ENCODE results near the gene ZNF221. TPM values are rescaled to one million over a fixed set of nuclear protein-coding genes. Genes with fewer than 3 reads are reported as not detected.

ZNF221 gene
- total and polyA plus RNA-seq, 9 of the 15 experiments (the other 6 are each of a cell fraction or from before 2014, with no cell fraction given), result 0.32 to 1.4 (median 0.45) TPM

- Histone ChIP-seq H3K9me1 (ENCODE audit: control insufficient read depth, insufficient read depth, low read length) (no peaks in the 10 kb centered on the region), H2AFZ (ENCODE audit: low read depth, low read length) (no peak overlapping the region), H3K27me3 (ENCODE audit: control insufficient read depth in 2 of 2, insufficient read depth in 2 of 2, low read length in 2 of 2) (no peaks in the 10 kb centered on the region), H4K20me1 (replicated peaks; ENCODE audit: control insufficient read depth, insufficient read depth, low read length) (no peaks in the 10 kb centered on the region), H3K79me2 (ENCODE audit: control insufficient read depth, insufficient read depth, low read length) (peaks cover 7% of the 10 kb centered on the region; the same call in 1 of the 3 replicates), H3K4me2 (ENCODE audit: insufficient read depth, low read length) (no peak overlapping the region), H3K36me3 (ENCODE audit: control insufficient read depth, insufficient read depth, low read length) (peaks cover 17% of the 10 kb centered on the region; the same call in 2 of the 3 replicates), H3K9ac (ENCODE audit: insufficient read depth in 1 of 2, low read depth in 2 of 2, low read length in 2 of 2) (no peak overlapping the region), H3K4me1 (replicated peaks in 1 of 2; ENCODE audit: control insufficient read depth in 2 of 2, insufficient read depth in 2 of 2, low read length in 2 of 2) (peaks cover 0 to 4% of the 10 kb centered on the region in 2 experiments; a peak in 2 of 5 replicates), H3K9me3 (replicated peaks; ENCODE audit: control insufficient read depth, insufficient read depth, low read depth, low read length) (peaks cover 4% of the 10 kb centered on the region), H3K4me3 (no peak overlapping the region), H3K27ac (ENCODE audit: extremely low read depth, low read depth, low read length) (no peak overlapping the region)
- ChIA-PET POLR2A (no interaction called here), CTCF (ENCODE audit: low intra/inter-chr PET ratio) (no interaction called here)
- in situ Hi-C loops (cut with MboI) (no loop called here), intact Hi-C loops (cut with micrococcal nuclease) (loop anchor here (10.0 kb wide), 1 partner anchor 109 kb away; the partner anchor contains the start of gene ZNF225)
- ATAC-seq (no peak), DNase-seq (ENCODE audit: extremely low read depth in 1 of 4, low spot score in 3 of 4) (no peak), FAIRE-seq (no peak)
- 21% methylated on average over 1 of the region's 1 CpG for WGBS (ENCODE audit: insufficient coverage, low coverage, missing lambda C conversion rate)
- no TSS peak for BruUV-seq (replicated peaks)
- TF ChIP-seq CEBPG (CRISPR knock-in tag; IDR thresholded peaks at IDR 0.05) (no peak), CEBPG (tag; conservative IDR thresholded peaks at IDR 0.05 in 1 of 2, IDR thresholded peaks at IDR 0.05 in 1 of 2) (peak; percentile 53 to 76), ZNF41 (CRISPR knock-in tag; conservative IDR thresholded peaks at IDR 0.05) (no peak), YY1 (IDR thresholded peaks at IDR 0.05; ENCODE audit: borderline replicate concordance in 1 of 3, control insufficient read depth in 1 of 3, extremely low read depth in 1 of 3, insufficient read depth in 3 of 3, insufficient read length in 1 of 3, insufficient replicate concordance in 2 of 3, low read depth in 1 of 3, low read length in 2 of 3) (no peak), NKRF (IDR thresholded peaks at IDR 0.05; ENCODE audit: borderline replicate concordance) (no peak), GABPA (tag; conservative IDR thresholded peaks at IDR 0.05; ENCODE audit: low read depth) (no peak), ZNF165 (CRISPR knock-in tag; IDR thresholded peaks at IDR 0.05; ENCODE audit: borderline replicate concordance) (no peak), SOX6 (IDR thresholded peaks at IDR 0.05) (no peak), ZNF449 (CRISPR knock-in tag; IDR thresholded peaks at IDR 0.05) (no peak), KDM2B (CRISPR knock-in tag; IDR thresholded peaks at IDR 0.05) (no peak), FOSL1 (tag; conservative IDR thresholded peaks at IDR 0.05) (no peak), DLX4 (CRISPR knock-in tag; IDR thresholded peaks at IDR 0.05) (no peak), SMARCE1 (IDR thresholded peaks at IDR 0.05) (no peak), NBN (IDR thresholded peaks at IDR 0.05; ENCODE audit: low read depth) (no peak), HES1 (IDR thresholded peaks at IDR 0.05; ENCODE audit: low read depth) (no peak), ARID3A (IDR thresholded peaks at IDR 0.05; ENCODE audit: borderline replicate concordance, low read depth, low read length) (no peak), CEBPB (tag; IDR thresholded peaks at IDR 0.05) (peak; percentile 65)
These were observed 54.9 kb downstream of the ZNF221 start for GRCh38 chr19:44005973-44006372.
